ENCODE results near the gene CEP112. TPM values are rescaled to one million over a fixed set of nuclear protein-coding genes. Genes with fewer than 3 reads are reported as not detected.
"Not testable (repeated sequence)": the region's sequence is repeated elsewhere in the genome, so short reads cannot be mapped to it uniquely, and the experiment has no call there.

The CEP112 gene
- total RNA-seq, 1 donor from 2014 or later, result 20.1 TPM

GRCh38 chr17:65852911-65853310 lies 339.0 kb downstream of the CEP112 start:
- H3K4me3 ChIP-seq, result no peak overlapping the region
- intact Hi-C loops (cut with DNase I), result no loop called here
- no peaks in the 10 kb centered on the region for H3K9me3 ChIP-seq
- DNase-seq (ENCODE audit: extremely low spot score in 2 of 2), result no peak
- no peaks in the 10 kb centered on the region for H3K4me1 ChIP-seq
- TF ChIP-seq CTCF (IDR thresholded peaks at IDR 0.05) (no peak), POLR2AphosphoS5 (IDR thresholded peaks at IDR 0.05; ENCODE audit: insufficient read depth in 1 of 2, low read depth in 1 of 2) (no peak), POLR2A (IDR thresholded peaks at IDR 0.05) (no peak)
- no peaks in the 10 kb centered on the region for H3K36me3 ChIP-seq
- no peak overlapping the region for H3K27ac ChIP-seq
- H3K27me3 ChIP-seq, result no peaks in the 10 kb centered on the region

GRCh38 chr17:65851965-65852736 lies 339.8 kb downstream of the CEP112 start:
- TF ChIP-seq CTCF (IDR thresholded peaks at IDR 0.05) (no peak), POLR2AphosphoS5 (IDR thresholded peaks at IDR 0.05; ENCODE audit: insufficient read depth in 1 of 2, low read depth in 1 of 2) (no peak), POLR2A (IDR thresholded peaks at IDR 0.05) (no peak)
- H3K27ac ChIP-seq, result no peak overlapping the region
- no peak overlapping the region for H3K4me3 ChIP-seq
- H3K4me1 ChIP-seq, result no peaks in the 10 kb centered on the region
- no peaks in the 10 kb centered on the region for H3K27me3 ChIP-seq
- intact Hi-C loops (cut with DNase I), result no loop called here
- DNase-seq (ENCODE audit: extremely low spot score in 2 of 2), result no peak
- no peaks in the 10 kb centered on the region for H3K9me3 ChIP-seq
- H3K36me3 ChIP-seq, result no peaks in the 10 kb centered on the region

GRCh38 chr17:65850486-65850885 lies 341.4 kb downstream of the CEP112 start:
- Histone ChIP-seq H3K36me3 (no peaks in the 10 kb centered on the region), H3K4me1 (no peaks in the 10 kb centered on the region), H3K4me3 (no peak overlapping the region), H3K27ac (no peak overlapping the region), H3K9me3 (no peaks in the 10 kb centered on the region), H3K27me3 (no peaks in the 10 kb centered on the region)
- TF ChIP-seq POLR2AphosphoS5 (IDR thresholded peaks at IDR 0.05; ENCODE audit: insufficient read depth in 1 of 2, low read depth in 1 of 2) (peak in 1 of 2 donors; percentile 14), POLR2A (IDR thresholded peaks at IDR 0.05) (no peak), CTCF (IDR thresholded peaks at IDR 0.05) (no peak)
- DNase-seq (ENCODE audit: extremely low spot score in 2 of 2), result no peak
- intact Hi-C loops (cut with DNase I), result no loop called here

GRCh38 chr17:65848751-65849150 lies 343.2 kb downstream of the CEP112 start:
- H3K36me3 ChIP-seq, result no peaks in the 10 kb centered on the region
- no peaks in the 10 kb centered on the region for H3K4me1 ChIP-seq
- no peak for DNase-seq (ENCODE audit: extremely low spot score in 2 of 2)
- no peak overlapping the region for H3K4me3 ChIP-seq
- H3K9me3 ChIP-seq, result no peaks in the 10 kb centered on the region
- H3K27ac ChIP-seq, result no peak overlapping the region
- no peaks in the 10 kb centered on the region for H3K27me3 ChIP-seq
- TF ChIP-seq POLR2A (IDR thresholded peaks at IDR 0.05) (no peak), CTCF (IDR thresholded peaks at IDR 0.05) (no peak), POLR2AphosphoS5 (IDR thresholded peaks at IDR 0.05; ENCODE audit: insufficient read depth in 1 of 2, low read depth in 1 of 2) (no peak)
- intact Hi-C loops (cut with DNase I), result no loop called here

GRCh38 chr17:65841089-65841488 lies 350.8 kb downstream of the CEP112 start:
- Histone ChIP-seq H3K4me3 (no peak overlapping the region), H3K36me3 (no peaks in the 10 kb centered on the region), H3K4me1 (no peaks in the 10 kb centered on the region), H3K27me3 (no peaks in the 10 kb centered on the region), H3K9me3 (no peaks in the 10 kb centered on the region), H3K27ac (no peak overlapping the region)
- intact Hi-C loops (cut with DNase I), result no loop called here
- TF ChIP-seq CTCF (IDR thresholded peaks at IDR 0.05) (no peak), POLR2AphosphoS5 (IDR thresholded peaks at IDR 0.05; ENCODE audit: insufficient read depth in 1 of 2, low read depth in 1 of 2) (no peak), POLR2A (IDR thresholded peaks at IDR 0.05) (no peak)
- no peak for DNase-seq (ENCODE audit: extremely low spot score in 2 of 2)

GRCh38 chr17:65837232-65837631 lies 354.7 kb downstream of the CEP112 start:
- H3K36me3 ChIP-seq; H3K9me3 ChIP-seq; H3K4me1 ChIP-seq; H3K27ac ChIP-seq; H3K4me3 ChIP-seq; DNase-seq (ENCODE audit: extremely low spot score in 2 of 2); H3K27me3 ChIP-seq; intact Hi-C loops (cut with DNase I): not testable (repeated sequence)

Data from vagina (tissue), 2 donors.